ENCODE data around the gene ADIPOQ. TPM values are rescaled to one million over a fixed set of nuclear protein-coding genes. Genes with fewer than 3 reads are reported as not detected.

Gene ADIPOQ
- total RNA-seq, 1 donor from 2014 or later, result 8.2 TPM

- Histone ChIP-seq H3K4me1 (peaks cover 3 to 5% of the 10 kb centered on the region in 2 donors), H3K36me3 (no peaks in the 10 kb centered on the region), H3K4me3 (peak overlapping the region; percentile 62 to 86), H3K27ac (peak overlapping the region; percentile 57 to 62), H3K27me3 (peaks cover 7% of the 10 kb centered on the region), H3K9me3 (no peaks in the 10 kb centered on the region)
- intact Hi-C loops (cut with DNase I), result loop anchor here (2.0 kb wide), 1 partner anchor 20 kb away; the partner anchor contains the start of gene RFC4
- TF ChIP-seq, protein P1, sequence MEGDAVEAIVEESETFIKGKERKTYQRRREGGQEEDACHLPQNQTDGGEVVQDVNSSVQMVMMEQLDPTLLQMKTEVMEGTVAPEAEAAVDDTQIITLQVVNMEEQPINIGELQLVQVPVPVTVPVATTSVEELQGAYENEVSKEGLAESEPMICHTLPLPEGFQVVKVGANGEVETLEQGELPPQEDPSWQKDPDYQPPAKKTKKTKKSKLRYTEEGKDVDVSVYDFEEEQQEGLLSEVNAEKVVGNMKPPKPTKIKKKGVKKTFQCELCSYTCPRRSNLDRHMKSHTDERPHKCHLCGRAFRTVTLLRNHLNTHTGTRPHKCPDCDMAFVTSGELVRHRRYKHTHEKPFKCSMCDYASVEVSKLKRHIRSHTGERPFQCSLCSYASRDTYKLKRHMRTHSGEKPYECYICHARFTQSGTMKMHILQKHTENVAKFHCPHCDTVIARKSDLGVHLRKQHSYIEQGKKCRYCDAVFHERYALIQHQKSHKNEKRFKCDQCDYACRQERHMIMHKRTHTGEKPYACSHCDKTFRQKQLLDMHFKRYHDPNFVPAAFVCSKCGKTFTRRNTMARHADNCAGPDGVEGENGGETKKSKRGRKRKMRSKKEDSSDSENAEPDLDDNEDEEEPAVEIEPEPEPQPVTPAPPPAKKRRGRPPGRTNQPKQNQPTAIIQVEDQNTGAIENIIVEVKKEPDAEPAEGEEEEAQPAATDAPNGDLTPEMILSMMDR (IDR thresholded peaks at IDR 0.05), result no peak
- peak in 1 of 2 donors; percentile 88 for DNase-seq (ENCODE audit: low spot score in 2 of 2)
Measured at GRCh38 chr3:186826976-186827857, 15.3 kb upstream of the ADIPOQ start.

DNA sequence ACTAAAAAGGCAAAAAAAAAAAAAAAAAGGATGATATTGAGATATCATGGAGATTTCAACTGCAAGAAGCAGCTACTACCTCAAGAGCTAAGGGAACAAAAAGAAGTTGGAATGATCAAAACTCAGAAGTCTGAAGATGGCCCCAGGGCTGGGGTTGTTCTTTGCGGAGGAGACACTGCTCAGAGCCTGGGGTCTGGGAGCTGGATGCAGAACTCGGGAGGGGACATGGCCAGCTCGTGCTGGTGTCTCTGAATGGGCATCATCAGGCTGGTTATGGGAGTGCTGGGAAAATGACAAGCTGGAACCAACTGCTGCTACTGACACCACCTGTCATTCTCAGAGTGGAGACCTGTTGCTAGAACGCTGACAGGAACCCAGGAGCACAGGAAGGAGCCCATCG lies 14.2 kb upstream of the ADIPOQ start:
- TF ChIP-seq, protein P1 (IDR thresholded peaks at IDR 0.05), result no peak
- no peak overlapping the region for H3K4me3 ChIP-seq
- peaks cover 7% of the 10 kb centered on the region for H3K27me3 ChIP-seq
- intact Hi-C loops (cut with DNase I), result no loop called here
- H3K4me1 ChIP-seq, result peaks cover 3 to 5% of the 10 kb centered on the region in 2 donors
- peak in 1 of 2 donors; percentile 22 for DNase-seq (ENCODE audit: low spot score in 2 of 2)
- H3K36me3 ChIP-seq, result no peaks in the 10 kb centered on the region
- no peak overlapping the region for H3K27ac ChIP-seq
- no peaks in the 10 kb centered on the region for H3K9me3 ChIP-seq

DNA sequence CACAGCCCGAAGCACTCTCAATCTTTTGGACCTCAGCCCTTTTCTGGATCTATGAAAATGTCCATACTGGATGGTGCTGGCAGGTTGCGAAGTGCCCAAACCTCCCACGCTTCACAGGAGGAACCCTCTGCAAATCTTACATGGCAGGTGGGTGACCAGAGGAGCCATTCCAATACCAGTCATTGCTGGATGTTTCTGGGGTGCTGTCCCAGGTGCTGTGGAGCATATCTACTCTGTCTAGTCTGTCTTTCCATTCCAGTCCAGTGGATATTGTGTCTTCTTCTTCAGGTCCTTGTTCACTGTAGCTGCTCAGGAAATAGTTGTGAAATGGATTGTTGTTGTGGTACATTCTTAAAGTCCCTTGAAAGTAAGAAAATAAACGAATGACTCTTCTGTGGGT lies 10.7 kb upstream of the ADIPOQ start:
- intact Hi-C loops (cut with DNase I), result no loop called here
- Histone ChIP-seq H3K36me3 (no peaks in the 10 kb centered on the region), H3K9me3 (no peaks in the 10 kb centered on the region), H3K4me1 (peaks cover 0 to 3% of the 10 kb centered on the region in 2 donors), H3K4me3 (no peak overlapping the region), H3K27me3 (peaks cover 7% of the 10 kb centered on the region), H3K27ac (no peak overlapping the region)
- DNase-seq (ENCODE audit: low spot score in 2 of 2), result peak in 1 of 2 donors; percentile 22
- TF ChIP-seq, protein P1 (IDR thresholded peaks at IDR 0.05), result no peak

GRCh38 chr3:186832276-186832675 lies 10.2 kb upstream of the ADIPOQ start:
- H3K9me3 ChIP-seq, result no peaks in the 10 kb centered on the region
- peaks cover 0 to 3% of the 10 kb centered on the region in 2 donors for H3K4me1 ChIP-seq
- no peak overlapping the region for H3K27ac ChIP-seq
- no peak overlapping the region for H3K4me3 ChIP-seq
- intact Hi-C loops (cut with DNase I), result no loop called here
- TF ChIP-seq, protein P1 (IDR thresholded peaks at IDR 0.05), result no peak
- DNase-seq (ENCODE audit: low spot score in 2 of 2), result no peak
- H3K27me3 ChIP-seq, result peaks cover 7% of the 10 kb centered on the region
- H3K36me3 ChIP-seq, result no peaks in the 10 kb centered on the region

GRCh38 chr3:186839874-186840641 lies 2.5 kb upstream of the ADIPOQ start:
- intact Hi-C loops (cut with DNase I), result no loop called here
- Histone ChIP-seq H3K27me3 (no peaks in the 10 kb centered on the region), H3K4me1 (peaks cover 0 to 7% of the 10 kb centered on the region in 2 donors), H3K27ac (peak overlapping the region; percentile 22 to 66), H3K4me3 (peak overlapping the region in 1 of 2 donors; percentile 5), H3K9me3 (no peaks in the 10 kb centered on the region), H3K36me3 (no peaks in the 10 kb centered on the region)
- TF ChIP-seq, protein P1 (IDR thresholded peaks at IDR 0.05), result no peak
- peak in 1 of 2 donors; percentile 77 for DNase-seq (ENCODE audit: low spot score in 2 of 2)
